GM23248 (cell line): ENCODE data around the gene AK8.

Experiments
- EZH2 ChIP-seq: fragments of 200-600 bp; sonication (generic); IDR thresholded peaks from 2 replicates; pipeline ENCODE4 v1.6.1; 2018; ENCODE audit warnings: antibody characterized with exemption, mild to moderate bottlenecking; ENCODE audit not compliant: insufficient read depth, poor library complexity, severe bottlenecking
- EZH2phosphoT487 ChIP-seq: fragments of 200-600 bp; sonication (generic); IDR thresholded peaks from 2 replicates; pipeline ENCODE4 v1.6.1; 2018; ENCODE audit warnings: antibody characterized with exemption, moderate library complexity, mild to moderate bottlenecking, low read depth; ENCODE audit not compliant: insufficient read depth

GRCh38 chr9:132879457-132880323 is 1.6 kb upstream of the AK8 start:
- TF ChIP-seq EZH2 (no peak), EZH2phosphoT487 (no peak)
